ENCODE data around the gene TOX3.

The TOX3 gene

GRCh38 chr16:52543654-52544053, 3.3 kb downstream of the TOX3 start:
- no peaks in the 10 kb centered on the region for H3K36me3 ChIP-seq (ENCODE audit: control insufficient read depth, insufficient read depth, low read length)
- no peaks in the 10 kb centered on the region for H3K27me3 ChIP-seq (replicated peaks; ENCODE audit: control insufficient read depth, insufficient read depth, low read length)
- no peak overlapping the region for H3K4me3 ChIP-seq (replicated peaks; ENCODE audit: low read depth, low read length)
- DNase-seq (ENCODE audit: extremely low read depth, insufficient read length) = no peak
- no peak for TF ChIP-seq CTCF (IDR thresholded peaks at IDR 0.05; ENCODE audit: insufficient read depth, low read length, poor library complexity, severe bottlenecking)

GRCh38 chr16:52540910-52541309, 6.0 kb downstream of the TOX3 start:
- no peak for TF ChIP-seq CTCF (IDR thresholded peaks at IDR 0.05; ENCODE audit: insufficient read depth, low read length, poor library complexity, severe bottlenecking)
- DNase-seq (ENCODE audit: extremely low read depth, insufficient read length) = no peak
- Histone ChIP-seq H3K4me3 (replicated peaks; ENCODE audit: low read depth, low read length) (no peak overlapping the region), H3K36me3 (ENCODE audit: control insufficient read depth, insufficient read depth, low read length) (no peaks in the 10 kb centered on the region), H3K27me3 (replicated peaks; ENCODE audit: control insufficient read depth, insufficient read depth, low read length) (no peaks in the 10 kb centered on the region)

GRCh38 chr16:52539191-52539590, 7.8 kb downstream of the TOX3 start:
- DNase-seq (ENCODE audit: extremely low read depth, insufficient read length) = no peak
- no peak overlapping the region for H3K4me3 ChIP-seq (replicated peaks; ENCODE audit: low read depth, low read length)
- no peaks in the 10 kb centered on the region for H3K36me3 ChIP-seq (ENCODE audit: control insufficient read depth, insufficient read depth, low read length)
- TF ChIP-seq CTCF (IDR thresholded peaks at IDR 0.05; ENCODE audit: insufficient read depth, low read length, poor library complexity, severe bottlenecking) = no peak
- no peaks in the 10 kb centered on the region for H3K27me3 ChIP-seq (replicated peaks; ENCODE audit: control insufficient read depth, insufficient read depth, low read length)

GRCh38 chr16:52538511-52538910, 8.4 kb downstream of the TOX3 start:
- Histone ChIP-seq H3K27me3 (replicated peaks; ENCODE audit: control insufficient read depth, insufficient read depth, low read length) (no peaks in the 10 kb centered on the region), H3K36me3 (ENCODE audit: control insufficient read depth, insufficient read depth, low read length) (no peaks in the 10 kb centered on the region), H3K4me3 (replicated peaks; ENCODE audit: low read depth, low read length) (no peak overlapping the region)
- DNase-seq (ENCODE audit: extremely low read depth, insufficient read length) = no peak
- TF ChIP-seq CTCF (IDR thresholded peaks at IDR 0.05; ENCODE audit: insufficient read depth, low read length, poor library complexity, severe bottlenecking) = no peak

GRCh38 chr16:52537516-52537915, 9.4 kb downstream of the TOX3 start:
- Histone ChIP-seq H3K27me3 (replicated peaks; ENCODE audit: control insufficient read depth, insufficient read depth, low read length) (no peaks in the 10 kb centered on the region), H3K4me3 (replicated peaks; ENCODE audit: low read depth, low read length) (no peak overlapping the region), H3K36me3 (ENCODE audit: control insufficient read depth, insufficient read depth, low read length) (no peaks in the 10 kb centered on the region)
- no peak for TF ChIP-seq CTCF (IDR thresholded peaks at IDR 0.05; ENCODE audit: insufficient read depth, low read length, poor library complexity, severe bottlenecking)
- DNase-seq (ENCODE audit: extremely low read depth, insufficient read length) = no peak

GRCh38 chr16:52535076-52535475, 11.9 kb downstream of the TOX3 start:
- H3K27me3 ChIP-seq (replicated peaks; ENCODE audit: control insufficient read depth, insufficient read depth, low read length) = no peaks in the 10 kb centered on the region
- no peak for DNase-seq (ENCODE audit: extremely low read depth, insufficient read length)

More at GRCh38 chr16:52535076-52535475, 11.9 kb downstream of the TOX3 start:
- Histone ChIP-seq H3K4me3 (replicated peaks; ENCODE audit: low read depth, low read length) (no peak overlapping the region), H3K36me3 (ENCODE audit: control insufficient read depth, insufficient read depth, low read length) (no peaks in the 10 kb centered on the region)
- TF ChIP-seq CTCF (IDR thresholded peaks at IDR 0.05; ENCODE audit: insufficient read depth, low read length, poor library complexity, severe bottlenecking) = no peak

Data from GM06990 (cell line).